Natural killer cell (primary cell): ENCODE measurements around the gene IPO5. TPM values are rescaled to one million over a fixed set of nuclear protein-coding genes. Genes with fewer than 3 reads are reported as not detected.

Experiments used
- ATAC-seq, 3 donors: fragments of 150-1000 bp in 2 of 3; fragments of 200-7000 bp in 1 of 3; cut with Tn5 transposase; 1 replicate in 1 of 3; 2 replicates in 2 of 3; pipeline ENCODE4 v1.10.0; 2021; ENCODE audit warnings: mild to moderate bottlenecking in 2 of 3, moderate library complexity in 2 of 3
- DNase-seq, 2 donors: peaks; one replicate each; pipeline versions ENCODE4 v3.0.0 to v3.0.0-alpha.2; 2013 to 2021; ENCODE audit warnings: mixed read lengths in 1 of 2
- H3K27ac ChIP-seq: one replicate; pipeline ENCODE4 v1.5.1; 2013; ENCODE audit warnings: mild to moderate bottlenecking, low read length
- H3K27me3 ChIP-seq: one replicate; pipeline ENCODE4 v1.6.1; 2013; ENCODE audit warnings: low read length; ENCODE audit not compliant: control insufficient read depth, insufficient read depth
- H3K36me3 ChIP-seq: one replicate; pipeline ENCODE4 v1.6.1; 2013; ENCODE audit warnings: low read length; ENCODE audit not compliant: control insufficient read depth, insufficient read depth
- H3K4me1 ChIP-seq: one replicate; pipeline ENCODE4 v1.6.1; 2013; ENCODE audit warnings: low read length; ENCODE audit not compliant: control insufficient read depth, insufficient read depth
- H3K4me3 ChIP-seq: one replicate; pipeline ENCODE4 v1.5.1; 2013; ENCODE audit warnings: low read length
- H3K9me3 ChIP-seq: one replicate; pipeline ENCODE4 v1.6.1; 2013; ENCODE audit warnings: low read length; ENCODE audit not compliant: control insufficient read depth, insufficient read depth
- H3K27ac Mint-ChIP-seq, 2 donors: one replicate each; pipeline ENCODE4 v1.8.0; 2022; ENCODE audit warnings: mild to moderate bottlenecking in 2 of 2, mixed read lengths in 2 of 2, moderate library complexity in 1 of 2
- H3K27me3 Mint-ChIP-seq, 2 donors: one replicate each; pipeline ENCODE4 v1.8.0; 2022; ENCODE audit warnings: low read depth in 2 of 2, mixed read lengths in 2 of 2
- H3K36me3 Mint-ChIP-seq: one replicate; pipeline ENCODE4 v1.8.0; 2022; ENCODE audit warnings: mixed read lengths
- H3K4me1 Mint-ChIP-seq, 2 donors: one replicate each; pipeline ENCODE4 v1.8.0; 2022; ENCODE audit warnings: mixed read lengths in 2 of 2
- H3K4me3 Mint-ChIP-seq: one replicate; pipeline ENCODE4 v1.8.0; 2022; ENCODE audit warnings: mild to moderate bottlenecking, moderate library complexity, mixed read lengths
- H3K9me3 Mint-ChIP-seq, 2 donors: one replicate each; pipeline ENCODE4 v1.8.0; 2022; ENCODE audit warnings: mixed read lengths in 2 of 2
- CTCF ChIP-seq: fragments of 200-600 bp; IDR thresholded peaks from one replicate; pipeline ENCODE4 v1.8.0; 2022; ENCODE audit warnings: antibody characterized with exemption
- WGBS: methylation state at CpG from one replicate; pipeline ENCODE4 v1.1.7; 2013; ENCODE audit warnings: missing lambda C conversion rate; ENCODE audit not compliant: insufficient coverage; 5-methylcytosine and 5-hydroxymethylcytosine counted together
- intact Hi-C: fragments of 100-400 bp; cut with micrococcal nuclease; formaldehyde crosslinking; loops from one replicate; pipeline ENCODE4 v1.14.2; 2022
- total RNA-seq, 4 donors: library from RNA; stranded (reverse); fragments of 120-200 nt in 1 of 4; gene quantifications; one replicate each; pipeline versions ENCODE4 v1.2.3 to v1.2.4, GENCODE V29; 2013 to 2022

Gene IPO5
- total RNA-seq, 3 donors from 2014 or later (not counting 1 experiment from before 2014, with no cell fraction given): 59.9 to 83.9 (median 71.2) TPM

- ATAC-seq: peak in 1 of 3 donors; percentile 43
- WGBS: 92% methylated on average over 10 of the region's 11 CpGs
- H3K9me3 Mint-ChIP-seq: peaks cover 0 to 4% of the 10 kb centered on the region in 2 donors
Measured at GRCh38 chr13:98056839-98057410, 103.5 kb downstream of the IPO5 start.

GRCh38 chr13:98059276-98059675 is 105.8 kb downstream of the IPO5 start:
- no peak for TF ChIP-seq CTCF
- Mint-ChIP-seq H3K4me3 (no peak overlapping the region), H3K36me3 (no peaks in the 10 kb centered on the region), H3K4me1 (no peaks in the 10 kb centered on the region), H3K27ac (no peak overlapping the region), H3K27me3 (peaks cover 7 to 8% of the 10 kb centered on the region in 2 donors), H3K9me3 (no peaks in the 10 kb centered on the region)
- no peak for ATAC-seq
- 95% methylated on average over 7 of the region's 7 CpGs for WGBS
- intact Hi-C loops: no loop called here
- Histone ChIP-seq H3K4me1 (no peaks in the 10 kb centered on the region), H3K27ac (no peak overlapping the region), H3K36me3 (no peaks in the 10 kb centered on the region), H3K4me3 (no peak overlapping the region), H3K27me3 (no peaks in the 10 kb centered on the region), H3K9me3 (no peaks in the 10 kb centered on the region)
- DNase-seq: no peak

More at GRCh38 chr13:98056839-98057410, 103.5 kb downstream of the IPO5 start:
- Mint-ChIP-seq H3K27ac (no peak overlapping the region), H3K4me3 (no peak overlapping the region), H3K36me3 (no peaks in the 10 kb centered on the region), H3K4me1 (no peaks in the 10 kb centered on the region), H3K27me3 (peaks cover 6 to 8% of the 10 kb centered on the region in 2 donors)
- intact Hi-C loops: no loop called here
- Histone ChIP-seq H3K9me3 (no peaks in the 10 kb centered on the region), H3K36me3 (no peaks in the 10 kb centered on the region), H3K4me1 (no peaks in the 10 kb centered on the region), H3K27me3 (no peaks in the 10 kb centered on the region), H3K4me3 (no peak overlapping the region), H3K27ac (no peak overlapping the region)
- no peak for TF ChIP-seq CTCF
- DNase-seq: no peak

GRCh38 chr13:98060282-98060681 is 106.8 kb downstream of the IPO5 start:
- no peaks in the 10 kb centered on the region for H3K27me3 ChIP-seq
- H3K4me3 ChIP-seq: no peak overlapping the region
- peaks cover 5 to 10% of the 10 kb centered on the region in 2 donors for H3K27me3 Mint-ChIP-seq
- H3K9me3 Mint-ChIP-seq: no peaks in the 10 kb centered on the region
- H3K4me1 Mint-ChIP-seq: no peaks in the 10 kb centered on the region
- ATAC-seq (no peak), DNase-seq (no peak)
- 85% methylated on average over 3 of the region's 3 CpGs for WGBS
- H3K36me3 ChIP-seq: no peaks in the 10 kb centered on the region
- no peaks in the 10 kb centered on the region for H3K4me1 ChIP-seq
- no peak overlapping the region for H3K27ac Mint-ChIP-seq
- no peak overlapping the region for H3K4me3 Mint-ChIP-seq
- H3K36me3 Mint-ChIP-seq: no peaks in the 10 kb centered on the region
- intact Hi-C loops: no loop called here
- no peak for TF ChIP-seq CTCF
- no peak overlapping the region for H3K27ac ChIP-seq
- H3K9me3 ChIP-seq: no peaks in the 10 kb centered on the region

- H3K36me3 Mint-ChIP-seq: no peaks in the 10 kb centered on the region
- DNase-seq (no peak), ATAC-seq (no peak)
- no peaks in the 10 kb centered on the region for H3K4me1 Mint-ChIP-seq
- peaks cover 0 to 4% of the 10 kb centered on the region in 2 donors for H3K27me3 Mint-ChIP-seq
- H3K9me3 ChIP-seq: no peaks in the 10 kb centered on the region
- no peak for TF ChIP-seq CTCF
- no peaks in the 10 kb centered on the region for H3K27me3 ChIP-seq
- H3K4me3 Mint-ChIP-seq: no peak overlapping the region
- H3K36me3 ChIP-seq: no peaks in the 10 kb centered on the region
- no peak overlapping the region for H3K27ac Mint-ChIP-seq
- H3K4me1 ChIP-seq: no peaks in the 10 kb centered on the region
- no peak overlapping the region for H3K4me3 ChIP-seq
- no peaks in the 10 kb centered on the region for H3K9me3 Mint-ChIP-seq
- intact Hi-C loops: no loop called here
- no peak overlapping the region for H3K27ac ChIP-seq
- 90% methylated on average over 1 of the region's 1 CpG for WGBS
Measured at GRCh38 chr13:98065468-98065867, 112.0 kb downstream of the IPO5 start.
